Measurements from ENCODE around the gene SIRT1.
"Not testable (repeated sequence)": the region's sequence is repeated elsewhere in the genome, so short reads cannot be mapped to it uniquely, and the experiment has no call there.

SIRT1 gene

GRCh38 chr10:67935223-67935622 is 50.8 kb downstream of the SIRT1 start:
- POLR2A ChIA-PET (ENCODE audit: low non-redundant PET) = no interaction called here
- CTCF ChIA-PET = no interaction called here
- no peak overlapping the region for H3K27ac ChIP-seq
- no peak for DNase-seq (ENCODE audit: low spot score)
- TF ChIP-seq CTCF (conservative IDR thresholded peaks at IDR 0.05; ENCODE audit: low read depth) = no peak

- TF ChIP-seq CTCF (conservative IDR thresholded peaks at IDR 0.05; ENCODE audit: low read depth) = no peak
- ChIA-PET POLR2A (ENCODE audit: low non-redundant PET) (no interaction called here), CTCF (no interaction called here)
- no peak overlapping the region for H3K27ac ChIP-seq
- no peak for DNase-seq (ENCODE audit: low spot score)
Measured at GRCh38 chr10:67936416-67936815, 52.0 kb downstream of the SIRT1 start.

- ChIA-PET CTCF (no interaction called here), POLR2A (ENCODE audit: low non-redundant PET) (no interaction called here)
- TF ChIP-seq CTCF (conservative IDR thresholded peaks at IDR 0.05; ENCODE audit: low read depth) = no peak
- no peak for DNase-seq (ENCODE audit: low spot score)
- H3K27ac ChIP-seq = no peak overlapping the region
Measured at GRCh38 chr10:67943917-67944316, 59.5 kb downstream of the SIRT1 start.

GRCh38 chr10:67955614-67956013 is 71.2 kb downstream of the SIRT1 start:
- no peak overlapping the region for H3K27ac ChIP-seq
- CTCF ChIA-PET = interaction anchor here (0.6 kb wide), 1 partner anchor 39 kb away, joined by 3 read pairs; no protein-coding TSS in a partner anchor
- TF ChIP-seq CTCF (conservative IDR thresholded peaks at IDR 0.05; ENCODE audit: low read depth) = no peak
- POLR2A ChIA-PET (ENCODE audit: low non-redundant PET) = no interaction called here
- no peak for DNase-seq (ENCODE audit: low spot score)

GRCh38 chr10:67959839-67960476 is 75.5 kb downstream of the SIRT1 start:
- no peak for DNase-seq (ENCODE audit: low spot score)
- POLR2A ChIA-PET (ENCODE audit: low non-redundant PET) = no interaction called here
- no peak overlapping the region for H3K27ac ChIP-seq
- CTCF ChIA-PET = interaction anchor here (0.6 kb wide), 1 partner anchor 1013 kb away, joined by 3 read pairs; no protein-coding TSS in a partner anchor
- TF ChIP-seq CTCF (conservative IDR thresholded peaks at IDR 0.05; ENCODE audit: low read depth) = no peak

GRCh38 chr10:67965456-67965855 is 81.0 kb downstream of the SIRT1 start:
- CTCF ChIA-PET = interaction anchor here (1.2 kb wide), 1 partner anchor 14 kb away, joined by 4 read pairs; no protein-coding TSS in a partner anchor
- DNase-seq (ENCODE audit: low spot score) = no peak
- POLR2A ChIA-PET (ENCODE audit: low non-redundant PET) = no interaction called here
- no peak for TF ChIP-seq CTCF (conservative IDR thresholded peaks at IDR 0.05; ENCODE audit: low read depth)
- H3K27ac ChIP-seq = no peak overlapping the region

GRCh38 chr10:67966035-67966434 is 81.6 kb downstream of the SIRT1 start:
- DNase-seq (ENCODE audit: low spot score); POLR2A ChIA-PET (ENCODE audit: low non-redundant PET); H3K27ac ChIP-seq: not testable (repeated sequence)
- CTCF ChIA-PET = interaction anchor here (0.6 to 1.2 kb wide), 2 partner anchors 15 to 206 kb away, joined by 3 to 4 read pairs; no protein-coding TSS in a partner anchor
